Stimulated activated CD4-positive, alpha-beta T cell treated with anti-CD3 and anti-CD28 coated beads, Interleukin-12 subunit alpha, Interleukin-12 subunit beta, amount 100 ng/mL, for 48 hours (primary cell): ENCODE measurements around the gene HGFAC.
"Not testable (repeated sequence)": the region's sequence is repeated elsewhere in the genome, so short reads cannot be mapped to it uniquely, and the experiment has no call there.

Source experiments
- DNase-seq, 3 donors: peaks; one replicate each; pipeline ENCODE4 v3.0.0-alpha.2; 2020; ENCODE audit warnings: low read depth in 2 of 3, low spot score in 1 of 3

HGFAC gene

GRCh38 chr4:3440979-3441500, 728 bp upstream of the HGFAC start:
- no peak for DNase-seq

GRCh38 chr4:3442460-3442958, 741 bp downstream of the HGFAC start:
- DNase-seq, result no peak

DNA sequence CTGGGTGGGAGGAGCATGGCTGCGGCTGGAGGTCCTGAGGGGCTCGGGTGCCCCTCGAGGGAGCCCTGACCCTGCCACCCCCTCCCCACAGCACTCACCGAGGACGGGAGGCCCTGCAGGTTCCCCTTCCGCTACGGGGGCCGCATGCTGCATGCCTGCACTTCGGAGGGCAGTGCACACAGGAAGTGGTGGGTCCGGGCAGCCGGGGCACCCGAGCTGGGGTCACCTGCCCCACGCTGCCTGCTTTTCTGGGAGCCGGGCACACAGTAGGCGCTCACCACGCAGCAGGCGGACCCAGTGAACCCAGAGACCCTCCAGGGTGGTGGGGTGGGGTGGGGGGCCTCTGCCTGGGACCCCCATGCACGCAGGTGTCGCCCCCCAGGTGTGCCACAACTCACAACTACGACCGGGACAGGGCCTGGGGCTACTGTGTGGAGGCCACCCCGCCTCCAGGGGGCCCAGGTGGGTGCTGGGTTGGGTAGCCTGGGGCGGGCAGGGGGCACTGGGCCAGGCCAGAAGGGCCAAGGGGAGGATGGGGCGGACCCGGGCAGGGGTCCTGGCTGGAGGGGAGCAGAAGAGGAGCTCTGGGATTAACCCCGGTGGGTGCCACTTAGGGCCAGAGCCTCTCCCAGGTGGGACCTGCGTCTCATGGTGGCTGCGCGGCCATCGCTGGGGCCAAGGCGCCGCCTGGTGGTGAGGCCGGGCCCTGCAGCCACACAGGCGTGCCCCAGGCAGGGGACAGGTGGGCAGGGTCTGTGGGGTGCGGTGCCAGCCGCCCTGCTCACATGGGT, 1.4 kb downstream of the HGFAC start:
- DNase-seq, result peak; percentile 33 to 62 (median 58)

- DNase-seq, result no peak
Measured at GRCh38 chr4:3443750-3444309, 2.1 kb downstream of the HGFAC start.

GRCh38 chr4:3444351-3445110, 2.8 kb downstream of the HGFAC start:
- DNase-seq, result no peak

DNA sequence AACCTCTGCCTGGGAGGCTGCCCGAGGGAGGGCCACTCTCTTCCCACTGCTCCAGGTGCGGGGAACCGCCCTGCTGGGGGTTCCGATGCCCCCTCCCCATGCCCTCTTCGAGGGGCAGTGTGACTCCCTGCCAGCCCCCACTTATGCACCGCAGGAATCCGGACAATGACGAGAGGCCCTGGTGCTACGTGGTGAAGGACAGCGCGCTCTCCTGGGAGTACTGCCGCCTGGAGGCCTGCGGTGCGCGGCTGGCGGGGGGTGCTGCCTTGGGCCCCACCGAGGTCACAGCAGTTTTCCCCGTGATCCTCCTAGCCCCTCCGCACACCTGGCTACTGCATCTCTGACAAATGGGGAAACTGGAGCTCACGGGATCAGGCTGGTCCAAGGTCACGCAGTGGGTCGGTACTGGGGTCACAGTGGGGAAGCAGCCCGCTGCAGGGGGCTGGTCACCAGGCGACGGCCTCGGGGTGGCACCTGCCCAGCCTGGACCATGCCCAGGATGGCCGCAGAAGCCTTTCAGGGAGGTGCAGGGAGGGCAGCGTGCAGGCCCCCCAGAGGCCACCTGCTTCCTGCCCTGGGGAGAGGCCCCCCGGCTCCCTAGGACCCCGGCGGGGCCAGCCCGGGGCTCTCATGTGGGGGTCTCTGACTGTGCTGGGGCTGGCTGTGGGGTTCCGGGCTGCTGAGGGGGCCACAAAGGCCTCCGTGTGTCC, 3.5 kb downstream of the HGFAC start:
- DNase-seq, result no peak

DNA sequence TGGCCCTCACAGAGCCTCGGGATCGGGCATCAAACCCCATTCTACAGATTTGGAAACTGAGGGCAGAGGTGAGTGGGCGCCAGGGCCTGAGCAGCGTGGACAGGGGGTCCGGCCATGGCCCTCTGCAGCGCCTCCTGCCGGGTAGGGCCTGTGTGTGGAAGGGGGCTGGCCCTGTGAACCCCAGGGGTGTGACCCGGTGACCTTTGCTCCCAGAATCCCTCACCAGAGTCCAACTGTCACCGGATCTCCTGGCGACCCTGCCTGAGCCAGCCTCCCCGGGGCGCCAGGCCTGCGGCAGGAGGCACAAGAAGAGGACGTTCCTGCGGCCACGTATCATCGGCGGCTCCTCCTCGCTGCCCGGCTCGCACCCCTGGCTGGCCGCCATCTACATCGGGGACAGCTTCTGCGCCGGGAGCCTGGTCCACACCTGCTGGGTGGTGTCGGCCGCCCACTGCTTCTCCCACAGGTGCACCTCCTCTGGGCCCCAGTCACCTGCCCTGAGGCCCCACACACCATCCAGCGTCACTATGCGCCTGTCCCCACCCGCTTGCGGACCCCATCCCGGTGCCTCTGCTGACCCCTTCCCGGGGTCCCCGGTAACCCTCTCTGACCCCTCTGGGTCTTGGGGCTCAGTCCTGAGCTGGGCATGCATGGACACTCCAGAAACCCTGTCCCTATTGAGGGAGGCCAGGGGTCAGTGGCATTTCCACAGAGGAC, 4.2 kb downstream of the HGFAC start:
- no peak for DNase-seq

DNA sequence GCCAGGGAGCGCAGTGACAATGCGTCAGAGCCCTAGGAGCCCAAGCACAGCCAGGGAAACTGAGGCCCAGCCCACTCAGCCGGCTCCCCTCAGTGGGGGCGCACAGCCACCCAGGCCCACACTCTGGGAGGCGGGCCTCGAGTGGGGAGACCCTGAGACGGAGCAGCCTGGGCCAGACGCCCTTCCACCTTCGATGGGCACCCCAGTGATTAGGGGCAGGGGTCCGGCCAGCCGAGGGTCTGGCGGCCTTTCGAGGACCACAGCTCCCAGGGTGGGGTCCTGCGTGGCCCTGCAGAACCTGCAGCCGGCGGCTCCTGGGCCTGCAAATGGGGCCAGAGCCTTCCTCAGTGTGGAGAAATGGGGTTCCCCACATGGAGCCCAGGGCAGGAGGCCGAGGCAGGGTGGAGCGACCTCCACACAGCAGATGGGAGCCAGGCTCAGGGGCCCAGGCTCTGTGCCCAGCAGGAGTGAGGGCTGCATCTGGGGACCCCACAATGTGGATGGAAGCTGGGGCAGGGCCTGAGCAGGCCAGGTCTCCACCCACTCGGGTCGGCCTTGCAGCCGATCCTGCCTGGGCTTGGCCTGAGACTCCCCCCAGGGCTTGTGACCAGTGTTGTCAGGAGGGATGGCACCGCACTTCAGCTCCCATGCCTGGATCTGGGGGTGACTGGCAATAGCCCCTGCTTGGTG, 5.0 kb downstream of the HGFAC start:
- no peak for DNase-seq

- DNase-seq, result no peak
Measured at GRCh38 chr4:3447431-3448395, 5.9 kb downstream of the HGFAC start.

GRCh38 chr4:3449047-3449573, 7.3 kb downstream of the HGFAC start:
- no peak for DNase-seq

DNA sequence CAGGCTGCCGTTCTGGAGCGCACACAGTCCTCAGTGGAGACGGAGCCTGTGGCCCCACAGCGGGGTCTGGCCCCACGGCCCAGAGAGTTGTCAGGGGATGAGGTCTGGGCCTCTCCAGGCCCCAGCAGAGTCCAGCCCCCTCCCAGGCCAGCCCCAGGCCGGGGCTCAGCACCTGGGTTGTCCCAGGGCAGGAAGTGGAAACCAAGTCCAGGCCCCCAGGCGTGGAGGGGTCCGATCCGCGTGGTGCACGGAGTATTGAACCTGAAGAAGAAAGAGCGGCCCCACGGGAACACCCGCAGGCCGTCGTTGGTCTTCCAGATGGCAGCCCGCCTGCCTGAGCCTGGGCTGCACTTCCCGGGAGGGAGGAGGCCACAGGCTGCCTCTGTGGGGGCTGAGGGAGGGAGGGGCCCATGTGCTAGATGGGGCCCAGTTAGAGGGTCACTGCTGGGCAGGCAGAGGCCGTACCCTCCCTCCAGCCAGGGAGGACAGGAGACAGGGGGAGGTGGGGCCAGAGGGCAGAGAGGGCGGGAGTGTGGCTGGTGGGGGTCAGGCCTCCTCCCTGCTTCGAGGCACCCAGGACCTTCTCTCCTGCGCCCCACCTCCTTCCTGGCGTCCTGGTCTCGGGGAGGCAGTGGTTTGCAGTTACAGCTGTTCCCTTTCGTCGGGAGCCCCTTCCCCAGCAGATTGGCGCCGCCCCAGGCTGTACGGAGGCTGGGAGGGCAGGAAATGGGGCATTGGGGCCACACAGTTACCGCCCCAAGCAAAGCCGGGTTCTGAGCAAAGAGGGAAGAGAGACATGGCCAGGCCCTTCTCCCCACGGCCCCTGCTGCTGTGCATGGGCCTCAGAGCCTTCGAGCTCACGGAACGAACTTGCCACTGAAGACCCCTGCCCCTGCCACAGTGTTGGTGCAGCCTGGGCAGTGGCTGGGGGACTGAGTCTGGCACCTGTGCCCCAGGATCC, 8.1 kb downstream of the HGFAC start:
- DNase-seq, result no peak

GRCh38 chr4:3450643-3451042, 8.9 kb downstream of the HGFAC start:
- DNase-seq, result no peak

DNA sequence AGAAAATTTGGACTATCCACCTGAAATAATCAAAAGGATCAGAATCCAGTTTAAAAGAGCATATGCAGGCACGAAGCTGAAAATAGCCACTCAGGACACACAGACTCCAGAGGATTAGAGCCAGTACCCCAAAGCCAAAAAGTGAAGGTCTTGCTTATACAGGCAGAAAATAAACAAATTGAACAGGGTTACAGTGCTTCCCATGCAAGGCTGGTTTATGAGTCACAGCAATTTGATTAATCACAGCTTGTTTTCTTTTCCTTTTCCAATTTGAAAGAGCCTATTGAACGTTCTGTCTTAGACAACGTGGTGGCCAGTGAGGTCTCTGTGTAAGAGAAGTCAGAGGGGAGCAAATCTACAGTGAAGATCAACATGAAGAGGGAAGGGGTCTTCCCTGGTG, 10.2 kb downstream of the HGFAC start:
- DNase-seq, result no peak

GRCh38 chr4:3452376-3452775, 10.6 kb downstream of the HGFAC start:
- DNase-seq, result no peak

DNA sequence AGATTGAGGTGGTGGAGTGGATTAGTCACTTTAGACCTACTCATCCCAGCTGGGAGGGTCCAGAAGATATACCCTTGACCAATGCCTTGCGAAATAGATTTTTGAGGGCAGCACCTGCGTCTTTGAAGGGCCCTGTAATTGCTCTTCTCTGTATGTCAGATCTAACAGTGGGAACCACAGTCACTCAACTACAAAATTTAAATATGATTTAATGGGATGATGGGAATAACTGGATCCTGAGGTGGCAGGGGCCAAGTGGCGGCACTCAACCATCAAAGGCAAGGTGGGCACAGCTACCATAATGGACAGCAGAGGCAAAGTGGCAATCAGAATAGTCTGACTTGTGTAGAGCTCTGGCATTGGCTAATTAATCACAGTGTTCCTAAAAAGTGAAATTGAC, 13.8 kb downstream of the HGFAC start:
- DNase-seq, result not testable (repeated sequence)

- DNase-seq, result no peak
Measured at GRCh38 chr4:3458371-3458770, 16.6 kb downstream of the HGFAC start.

DNA sequence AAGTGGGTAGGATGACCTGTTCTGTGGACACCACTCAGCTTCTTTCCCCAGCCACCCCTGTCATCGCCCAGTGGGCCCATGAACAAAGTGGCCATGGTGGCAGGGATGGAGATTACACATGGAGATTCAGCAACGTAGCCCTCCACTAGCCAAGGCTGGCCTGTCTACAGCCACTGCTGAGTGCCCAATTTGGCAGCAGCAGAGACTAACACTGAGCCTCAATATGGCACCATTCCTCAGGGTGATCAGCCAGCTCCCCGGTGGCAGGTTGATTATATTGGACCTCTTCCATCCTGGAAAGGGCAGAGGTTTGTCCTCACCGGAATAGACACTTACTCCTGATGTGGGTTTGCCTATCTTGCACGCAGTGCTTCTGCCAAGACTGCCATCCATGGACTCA, 17.4 kb downstream of the HGFAC start:
- not testable (repeated sequence) for DNase-seq
